Ureter (tissue), 1 donor: ENCODE measurements around the gene SMAD7. TPM values are rescaled to one million over a fixed set of nuclear protein-coding genes. Genes with fewer than 3 reads are reported as not detected.

Experiments
- DNase-seq: peaks from one replicate; pipeline ENCODE4 v3.0.0-alpha.2; 2020; ENCODE audit warnings: low spot score
- total RNA-seq: library from RNA; stranded (reverse); gene quantifications from one replicate; pipeline ENCODE4 v1.2.4, GENCODE V29; 2023
- donor health status: DM: yes; HTN: yes; CAD: no.

The SMAD7 gene
- total RNA-seq, 1 donor from 2014 or later: 23.2 TPM

DNA sequence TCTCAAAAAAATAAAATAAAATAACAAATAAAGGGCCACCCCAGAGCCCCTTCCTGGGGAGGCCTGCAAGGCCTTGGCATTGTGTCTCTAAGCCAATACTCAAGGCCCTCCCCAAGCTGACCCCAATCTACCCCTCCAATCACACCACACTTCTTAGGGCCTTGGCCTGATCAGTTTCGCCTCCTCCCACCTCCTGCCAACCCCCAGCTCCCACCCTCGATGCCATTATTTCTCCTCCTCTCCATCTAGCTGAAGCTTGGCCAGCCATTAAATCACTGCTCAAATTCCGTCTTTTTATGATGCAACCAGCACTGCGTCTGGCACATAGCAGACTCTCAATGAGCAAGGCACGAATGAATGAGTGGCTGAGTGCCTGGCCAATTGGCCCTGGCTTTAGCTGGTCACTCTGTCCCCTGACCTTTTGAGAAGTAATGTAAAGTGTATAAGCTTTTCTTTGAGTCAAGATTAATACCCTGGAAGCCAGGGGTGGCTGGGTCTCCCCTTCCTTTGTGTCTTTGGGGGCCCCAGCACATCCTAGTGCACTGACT, 55.9 kb downstream of the SMAD7 start:
- no peak for DNase-seq

DNA sequence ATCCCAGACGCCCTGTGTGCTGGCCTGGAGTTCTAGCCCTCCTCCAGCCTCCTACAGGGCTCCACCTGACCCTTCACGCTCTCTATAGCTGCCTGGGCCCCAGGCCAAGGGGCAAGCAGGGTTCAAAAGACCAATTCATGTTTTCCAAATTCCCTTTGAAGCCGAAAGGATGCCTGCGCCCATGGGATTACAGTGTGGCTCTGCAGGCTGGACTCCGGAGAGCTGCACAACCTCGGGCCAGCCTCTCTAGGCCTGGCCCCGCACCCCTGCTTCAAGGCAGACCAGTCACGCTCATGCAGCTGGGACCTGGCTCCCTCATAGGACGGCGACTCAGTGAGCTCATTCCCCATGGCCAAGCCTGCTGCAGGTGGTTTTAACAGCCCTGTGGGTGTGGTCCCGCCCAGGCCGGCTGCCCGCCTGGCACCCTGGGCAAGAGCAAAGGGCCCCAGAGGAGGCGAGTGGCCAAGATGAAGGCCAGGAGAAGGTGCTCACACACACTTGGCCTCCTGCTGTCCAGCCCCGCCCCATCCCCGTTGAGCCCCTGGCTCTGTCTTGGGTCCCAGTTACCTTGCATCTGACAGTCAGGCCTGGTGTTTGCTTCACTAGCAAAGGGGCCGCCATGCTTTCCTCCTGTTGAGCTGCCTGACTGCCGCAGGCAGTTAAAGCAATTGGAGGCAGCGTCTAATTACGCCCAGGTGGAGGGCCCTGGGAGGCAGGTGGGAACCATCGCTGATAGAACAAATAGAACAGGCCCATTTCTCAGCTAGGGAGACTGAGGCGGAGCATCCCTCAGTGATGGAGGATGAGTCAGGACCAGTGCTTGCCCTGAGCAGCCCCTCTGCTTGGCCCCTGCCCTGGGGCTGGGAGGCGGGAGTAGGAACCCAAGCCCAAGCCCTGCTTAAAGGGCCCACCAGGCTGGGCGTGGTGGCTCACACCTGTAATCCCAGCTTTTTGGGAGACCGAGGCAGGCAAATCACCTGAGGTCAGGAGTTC, 56.9 kb downstream of the SMAD7 start:
- DNase-seq: no peak

DNA sequence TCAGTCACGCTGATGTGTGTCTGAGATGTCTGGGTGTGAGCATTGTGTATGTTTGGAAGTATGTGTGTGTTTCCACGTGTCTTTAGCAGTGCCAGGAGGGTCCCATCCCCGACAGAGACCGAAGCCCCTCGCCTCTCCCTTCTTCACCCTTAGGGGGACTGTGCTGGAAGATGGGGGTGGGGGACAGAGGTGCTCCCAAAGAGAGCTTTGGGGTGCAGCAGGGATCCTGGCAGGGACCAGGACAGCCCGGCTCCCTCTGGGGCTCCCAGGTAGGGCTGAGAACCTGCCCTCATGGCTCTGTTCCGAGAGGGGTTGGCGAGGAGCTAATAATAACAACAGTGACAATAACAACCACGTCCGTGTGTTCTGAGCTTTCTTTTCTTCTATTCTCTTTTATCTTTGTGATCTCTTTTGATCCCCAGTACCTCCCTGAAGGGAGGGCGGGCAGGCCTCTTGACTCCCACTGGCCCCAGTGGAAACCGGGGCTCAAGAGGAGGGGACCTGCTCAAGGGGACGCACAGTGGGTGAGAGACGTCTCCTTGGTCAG, 57.6 kb downstream of the SMAD7 start:
- DNase-seq: no peak

DNA sequence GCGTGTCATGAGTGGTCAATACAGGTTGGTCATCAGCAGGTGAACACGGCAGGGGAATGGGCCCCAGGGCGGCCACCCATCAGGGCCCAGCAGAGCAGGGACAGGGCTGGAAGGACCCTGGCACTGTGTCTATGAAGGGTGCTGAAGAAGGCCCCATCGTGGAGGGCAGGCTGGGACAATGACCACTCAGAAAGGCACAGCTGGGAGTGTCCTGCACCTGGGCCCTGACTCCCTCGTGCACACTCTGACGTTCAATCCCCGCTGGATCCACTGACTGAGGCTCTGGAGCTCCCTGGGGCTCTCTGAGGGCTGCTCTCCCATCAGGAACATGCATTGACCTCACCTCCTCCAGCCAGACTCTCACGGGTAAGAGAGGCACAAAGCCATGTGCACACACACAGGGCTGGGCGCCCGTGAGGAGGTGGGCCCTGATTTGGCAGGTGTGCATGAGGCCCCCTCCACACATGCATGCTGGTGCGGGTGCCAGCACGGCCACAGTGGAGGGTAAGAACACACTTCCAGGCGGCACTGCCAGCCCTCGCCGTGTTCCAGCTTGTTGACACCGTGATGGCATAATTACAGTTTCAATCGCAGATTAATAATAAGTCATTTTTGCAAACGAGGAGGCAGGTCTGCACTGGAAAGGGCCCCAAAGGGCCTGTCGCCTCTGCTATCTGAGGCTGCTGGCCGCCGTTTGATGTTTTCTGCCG, 58.5 kb downstream of the SMAD7 start:
- DNase-seq: no peak

DNA sequence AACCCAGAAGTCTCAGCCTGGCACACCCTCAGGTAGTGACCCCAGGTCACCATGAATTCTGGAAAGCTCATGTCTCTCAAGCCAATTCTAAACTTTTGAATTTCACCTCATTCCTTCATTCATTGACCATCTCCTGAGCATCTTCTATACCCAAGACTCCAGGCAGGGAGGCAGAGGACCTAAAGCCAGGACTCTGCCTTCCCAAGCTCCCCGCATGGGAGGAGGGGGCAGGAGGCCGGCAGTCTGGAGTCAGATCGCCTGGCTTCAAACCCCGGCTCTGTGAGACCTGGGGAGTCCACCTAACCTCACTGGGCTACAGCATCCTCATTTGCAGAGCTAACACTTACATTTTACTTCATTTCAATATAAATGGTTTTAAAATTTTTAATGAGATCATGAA, 59.0 kb downstream of the SMAD7 start:
- DNase-seq: no peak

DNA sequence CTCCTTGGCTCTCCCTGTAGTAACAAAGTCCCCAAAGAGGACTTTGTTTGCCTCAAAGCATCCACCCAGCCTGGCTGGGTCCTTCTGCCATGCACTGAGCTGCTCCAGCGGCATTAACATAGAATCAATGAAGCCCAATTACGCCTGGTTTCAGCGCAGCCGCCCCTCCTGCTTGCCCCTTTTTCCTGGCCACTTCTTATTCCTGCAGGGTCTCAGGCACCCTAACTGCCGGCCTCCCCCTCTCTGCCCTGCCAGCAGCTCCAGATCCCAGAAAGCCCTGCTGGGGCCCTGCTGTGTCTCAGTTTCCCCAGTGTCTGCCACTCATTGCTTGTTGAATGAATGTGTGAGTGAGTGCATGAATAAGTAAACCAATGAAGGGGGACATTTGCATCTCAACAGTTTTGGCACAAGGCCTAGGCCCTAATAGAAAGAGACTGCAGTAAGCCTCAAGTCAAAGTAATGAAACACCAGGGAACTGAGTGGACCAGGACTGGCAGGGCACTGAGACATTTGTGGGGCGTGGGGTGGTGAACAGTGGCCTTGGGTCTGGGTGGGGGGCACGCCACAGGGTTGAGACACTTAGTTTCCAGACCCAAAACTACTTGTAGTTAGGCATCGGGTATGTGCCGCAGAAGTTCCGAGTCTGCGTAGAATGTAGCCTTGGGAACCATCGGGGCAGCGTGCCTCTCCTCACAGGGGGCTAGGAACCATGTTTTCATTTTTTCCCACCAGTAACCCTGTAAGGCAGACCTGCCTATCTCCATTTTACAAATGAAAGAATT, 60.6 kb downstream of the SMAD7 start:
- DNase-seq: no peak

DNA sequence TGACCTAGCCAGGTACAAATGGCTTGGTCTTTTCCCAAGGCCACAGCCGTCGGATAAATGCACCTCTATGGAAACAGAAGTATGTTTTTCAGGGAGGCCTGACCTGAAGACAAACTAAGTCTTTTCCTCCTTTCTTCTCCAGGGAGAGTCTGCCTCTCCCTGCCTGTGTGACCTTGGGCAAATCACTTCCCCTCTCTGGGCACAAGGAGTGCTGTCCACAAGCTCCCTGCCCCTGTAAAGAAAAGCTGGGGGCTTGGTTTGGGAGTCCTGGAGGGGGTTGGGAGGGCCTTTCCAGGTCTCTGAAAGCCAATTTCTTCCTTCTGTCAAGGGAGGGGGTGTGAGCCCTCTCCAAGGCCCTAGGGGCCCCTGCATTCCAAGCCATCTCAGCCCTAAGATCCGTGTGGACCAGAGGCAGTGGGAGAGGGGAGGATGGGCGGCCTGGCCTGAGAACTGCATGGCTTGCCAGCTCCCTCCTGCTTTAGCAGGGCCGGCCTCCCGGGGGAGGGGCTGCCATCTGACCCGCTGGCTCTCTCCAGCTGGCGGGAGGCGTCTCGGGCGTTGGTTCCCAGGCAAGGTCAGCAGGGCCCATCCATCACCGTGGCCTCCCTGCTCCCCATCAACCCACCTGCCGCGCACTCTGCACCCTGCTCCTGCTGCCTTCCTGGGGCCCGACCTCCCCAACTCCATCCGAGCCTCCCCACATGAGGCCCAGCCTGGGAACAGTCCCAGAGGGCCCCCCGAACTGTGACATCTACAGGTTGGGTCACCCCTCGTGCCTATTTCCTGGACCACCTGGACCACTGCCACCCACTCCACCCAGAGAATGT, 61.4 kb downstream of the SMAD7 start:
- DNase-seq: peak; percentile 74

DNA sequence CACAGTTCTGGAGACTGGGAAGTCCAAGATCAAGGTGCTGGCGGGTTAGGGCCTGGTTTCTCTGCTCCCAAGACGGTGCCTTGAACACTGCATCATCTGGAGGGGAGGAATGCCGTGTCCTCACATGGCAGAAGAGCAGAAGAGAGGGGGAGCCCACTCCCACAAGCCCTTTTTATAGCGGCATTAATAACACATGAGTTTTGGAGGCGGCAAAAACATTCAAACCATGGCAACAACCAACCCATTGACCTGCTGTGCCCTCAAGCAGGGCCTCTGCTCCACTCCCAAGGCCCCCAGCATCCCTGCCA, 62.0 kb downstream of the SMAD7 start:
- DNase-seq: no peak

DNA sequence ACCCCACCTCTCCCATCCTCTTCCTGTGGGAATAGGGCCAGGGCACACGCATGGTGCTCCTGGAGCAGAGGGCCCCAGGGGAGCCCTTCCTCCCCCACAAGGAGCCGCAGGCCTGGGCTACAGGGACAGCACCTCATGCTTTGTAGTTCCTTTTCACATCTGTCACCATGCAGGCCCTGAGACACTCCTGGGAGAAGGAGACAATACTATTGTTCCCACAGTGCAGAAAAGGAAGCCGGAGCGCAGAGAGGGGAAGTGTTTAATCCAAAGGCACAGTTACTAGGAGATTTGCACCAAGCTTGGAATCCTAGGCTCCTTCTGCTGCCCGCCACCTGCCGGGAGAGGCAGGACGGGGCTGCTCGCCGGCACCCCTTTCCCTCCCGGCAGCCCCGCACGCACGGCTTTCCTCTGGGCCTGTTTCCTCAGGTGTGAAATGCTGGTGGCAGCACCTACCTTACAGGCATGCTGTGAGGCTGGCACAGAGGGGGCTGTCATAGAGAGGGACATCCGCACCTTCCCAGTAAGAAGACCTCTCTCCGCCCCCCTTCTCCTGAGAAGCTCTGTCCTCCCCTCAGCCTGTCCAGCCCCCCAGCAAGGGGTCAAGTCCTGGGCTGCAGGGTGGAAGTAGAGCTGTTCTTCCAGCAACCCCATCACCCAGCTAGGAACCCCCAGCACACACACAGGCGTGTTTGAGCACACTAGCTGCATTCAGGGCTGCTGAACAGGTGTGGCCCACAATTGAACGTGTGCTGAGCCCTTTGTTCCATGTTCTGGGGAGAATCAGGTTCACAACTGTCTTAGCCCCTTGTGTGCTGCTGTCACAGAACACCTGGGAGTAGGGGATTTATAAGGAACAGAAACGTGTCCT, 62.6 kb downstream of the SMAD7 start:
- DNase-seq: no peak

DNA sequence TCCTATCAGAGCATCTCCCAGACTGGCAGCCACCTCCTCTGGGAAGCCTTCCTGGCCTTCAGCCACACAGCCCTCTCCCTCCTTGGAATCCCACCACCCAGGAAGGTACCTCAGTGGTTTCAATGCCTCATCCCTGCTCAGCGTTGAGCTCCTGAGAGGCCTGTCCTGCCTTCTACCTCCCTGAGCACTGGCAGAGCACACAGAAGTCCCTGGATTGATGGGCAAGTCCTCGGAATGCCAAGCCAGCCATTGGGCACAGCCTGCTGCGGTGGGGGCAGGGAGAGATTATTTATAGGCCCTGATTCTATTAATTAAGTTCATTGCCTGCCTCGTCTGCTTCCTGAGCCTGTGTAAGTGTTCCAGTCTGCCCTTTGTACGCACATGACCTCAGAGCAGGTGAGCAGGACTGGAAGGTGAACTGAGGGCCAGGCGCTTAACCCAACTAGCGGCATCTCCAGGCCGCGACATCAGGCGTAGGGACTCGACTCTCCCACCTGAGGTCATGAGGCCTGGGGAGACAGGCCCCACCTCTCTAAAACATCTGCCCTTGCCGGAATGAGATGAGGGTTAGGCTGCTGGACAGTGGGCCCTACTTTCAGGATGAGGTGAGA, 63.4 kb downstream of the SMAD7 start:
- DNase-seq: no peak

DNA sequence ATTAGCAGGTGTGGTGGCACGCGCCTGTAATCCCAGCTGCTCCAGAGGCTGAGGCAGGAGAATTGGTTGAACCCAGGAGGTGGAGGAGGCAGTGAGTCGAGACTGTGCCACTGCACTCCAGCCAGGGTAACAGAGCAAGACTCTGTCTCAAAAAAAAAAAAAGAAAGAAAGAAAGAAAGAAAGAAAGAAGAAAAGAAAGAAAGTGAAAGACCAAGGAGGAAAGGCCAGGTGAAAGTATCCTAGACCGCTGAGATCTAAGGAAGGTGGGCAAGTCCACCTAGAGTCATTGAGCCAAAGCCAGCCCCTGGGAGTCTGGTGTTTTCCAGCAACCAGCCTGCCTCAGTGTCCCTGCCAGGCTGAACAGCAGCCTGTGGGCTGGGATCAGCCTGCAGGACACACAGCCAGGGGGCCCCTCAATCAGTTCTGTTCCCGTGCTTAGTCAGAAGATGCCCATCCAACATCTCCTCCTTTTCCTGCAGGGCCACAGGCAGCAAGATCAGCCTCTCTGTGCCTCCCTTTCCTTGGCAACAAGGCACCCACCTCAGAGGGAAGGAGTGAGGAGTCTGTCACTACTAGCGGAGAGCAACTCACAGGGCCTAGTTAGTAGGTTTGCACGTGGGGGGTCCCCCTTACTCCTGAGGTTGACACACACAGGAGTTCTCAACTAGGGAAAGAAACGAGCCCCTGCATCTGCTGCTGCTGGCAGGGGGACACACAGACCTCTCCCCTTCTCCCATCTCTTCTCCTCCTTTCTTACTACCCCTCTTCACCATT, 64.1 kb downstream of the SMAD7 start:
- DNase-seq: no peak

DNA sequence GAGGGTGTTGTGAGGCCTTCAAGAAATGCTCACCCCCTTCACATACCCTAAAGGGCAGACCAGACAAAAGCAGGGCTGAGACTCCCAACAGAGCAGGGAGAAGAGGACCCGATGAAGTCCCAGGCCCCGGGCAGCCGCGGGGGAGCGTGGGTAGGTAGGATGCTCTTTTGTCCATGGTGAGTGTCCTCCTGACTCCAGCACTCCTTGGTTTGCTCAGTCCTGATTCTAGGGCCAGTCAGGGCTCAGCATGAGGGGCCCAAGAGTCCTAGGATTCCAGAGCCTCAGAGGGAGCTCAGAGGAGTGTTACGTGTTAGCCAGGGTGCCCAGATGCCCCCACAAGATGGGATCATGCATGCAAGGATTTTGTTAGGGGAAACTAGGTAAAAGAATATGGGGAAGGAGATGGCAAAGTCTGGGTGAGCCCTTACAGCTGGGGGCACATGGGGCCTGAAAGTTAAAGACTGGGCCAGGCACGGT, 64.8 kb downstream of the SMAD7 start:
- DNase-seq: no peak

DNA sequence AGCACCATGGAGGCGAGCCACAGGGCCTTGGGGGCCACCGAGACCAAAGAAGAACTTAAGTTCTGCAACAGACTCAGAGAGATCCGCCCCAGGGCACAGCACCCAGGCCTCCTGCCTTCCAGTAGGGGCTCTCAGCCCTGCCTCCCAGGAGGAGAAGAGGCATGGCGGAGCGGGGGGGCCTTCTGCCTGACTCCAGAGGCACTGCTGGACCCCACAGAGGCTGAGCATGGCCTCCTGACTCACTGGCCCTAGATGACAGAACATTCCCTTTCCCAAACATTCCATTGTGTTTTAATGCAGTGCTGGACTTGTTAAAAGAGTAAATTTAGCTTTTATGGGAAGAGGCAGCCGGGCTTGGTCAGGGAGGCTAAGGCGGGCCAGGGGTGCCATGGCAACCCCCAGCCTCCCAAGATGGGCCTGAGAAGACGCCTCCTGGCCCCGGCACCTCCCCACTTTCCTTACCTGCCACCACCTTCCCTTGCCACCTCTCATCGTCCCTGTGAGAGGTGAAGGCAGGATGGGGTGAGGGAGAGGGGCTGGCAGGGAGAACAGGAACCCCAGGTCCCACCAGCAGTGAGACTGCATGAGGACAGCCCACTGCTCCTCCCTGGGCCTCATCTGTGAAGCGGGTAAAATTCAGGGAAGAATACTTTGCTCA, 65.4 kb downstream of the SMAD7 start:
- DNase-seq: no peak

DNA sequence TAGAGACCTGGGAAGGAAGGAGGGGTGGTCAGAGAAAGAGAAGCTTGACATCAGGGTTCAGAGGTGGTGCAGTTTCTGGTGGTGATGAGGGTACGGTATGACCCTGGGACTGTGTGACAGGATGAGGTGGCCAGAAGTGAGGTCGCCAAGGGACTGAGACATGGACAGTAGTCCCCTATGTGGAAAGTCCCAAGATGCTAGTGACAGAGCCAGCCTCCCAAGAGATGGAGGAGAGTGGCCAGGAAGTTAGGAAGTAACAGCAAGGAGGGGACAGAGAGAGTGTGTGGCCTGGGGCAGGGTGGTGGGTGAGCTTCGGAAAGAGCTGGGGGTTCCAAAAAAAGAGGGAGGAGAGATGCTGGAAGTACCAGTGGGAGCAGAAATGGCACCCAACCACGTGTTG, 66.0 kb downstream of the SMAD7 start:
- no peak for DNase-seq

DNA sequence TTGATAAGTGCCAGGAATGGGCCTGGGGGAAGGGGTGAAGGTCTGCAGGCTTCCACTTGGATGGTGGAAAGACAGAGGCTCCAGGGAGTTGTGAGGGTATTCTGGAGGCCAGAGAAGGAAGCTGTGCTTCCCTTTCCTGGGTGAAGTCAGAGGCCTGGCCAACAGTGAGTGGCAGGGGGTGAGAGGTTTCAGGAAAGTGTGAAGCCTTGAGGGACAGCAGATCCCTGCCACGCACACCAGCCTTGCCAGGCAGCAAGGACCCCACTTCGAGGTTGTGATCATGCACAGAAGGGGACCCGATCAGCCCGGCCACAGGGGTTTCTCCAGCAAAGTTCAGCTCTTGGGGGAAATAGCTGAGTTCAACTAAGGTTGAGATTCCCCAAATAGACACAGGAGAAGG, 66.5 kb downstream of the SMAD7 start:
- no peak for DNase-seq

DNA sequence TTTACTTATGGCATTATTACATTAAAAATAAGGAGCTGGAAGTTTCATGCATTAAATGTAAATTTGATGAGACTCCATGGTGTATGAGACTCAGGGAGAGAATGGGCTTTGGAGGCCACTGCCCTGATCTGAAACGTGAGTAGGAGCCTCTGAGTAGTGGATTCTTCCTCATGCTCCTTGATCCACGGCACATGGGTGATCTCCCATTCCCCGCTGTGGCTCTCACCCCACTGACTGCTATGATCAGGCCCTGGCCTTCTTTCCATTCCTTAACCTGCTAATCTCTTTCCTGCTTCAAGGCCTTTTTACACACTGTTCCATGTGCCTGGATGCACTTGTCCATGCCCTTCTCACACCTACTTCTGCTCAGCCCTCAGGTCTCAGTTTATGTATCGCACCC, 68.4 kb downstream of the SMAD7 start:
- DNase-seq: no peak

DNA sequence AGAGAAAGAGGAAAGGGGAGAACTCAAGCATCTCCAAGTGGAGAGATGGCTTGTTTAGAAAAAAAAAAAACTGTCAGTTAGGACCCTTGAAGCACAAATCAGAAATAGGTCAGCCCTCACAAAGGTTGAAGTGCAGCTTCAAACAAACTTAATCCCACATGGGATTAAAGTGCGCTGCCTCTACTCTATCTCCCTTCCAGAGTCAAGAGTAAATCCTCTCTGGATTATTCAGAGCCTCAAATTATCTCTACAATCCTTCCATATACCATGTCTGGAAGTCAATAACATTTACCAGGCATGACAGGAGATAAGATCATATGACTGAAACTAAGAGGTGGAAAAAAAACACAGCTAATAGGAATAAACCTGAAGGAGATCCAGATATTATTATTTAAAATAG, 69.8 kb downstream of the SMAD7 start:
- no peak for DNase-seq

DNA sequence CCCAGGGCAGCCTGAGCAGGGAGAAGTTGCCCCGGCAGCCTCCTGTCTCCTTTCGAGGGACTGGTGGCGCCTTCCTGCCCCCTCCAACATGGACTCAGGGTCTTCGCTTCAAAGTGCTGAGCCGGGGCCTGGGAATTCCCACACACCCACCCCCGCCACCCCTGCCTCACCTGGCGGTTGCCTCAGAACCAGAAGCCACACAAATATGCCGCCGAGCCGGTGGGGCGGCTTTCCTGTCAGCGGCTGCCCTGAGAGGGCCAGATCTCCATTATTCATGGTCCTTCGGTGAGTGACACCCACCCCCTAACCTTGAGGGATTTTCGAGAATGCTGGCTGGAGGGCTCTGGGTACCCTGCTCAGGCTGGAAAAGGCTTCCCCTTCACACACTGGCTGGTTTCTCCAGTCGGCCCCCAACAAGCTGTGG, 71.7 kb downstream of the SMAD7 start:
- peak; percentile 78 for DNase-seq
